ENCODE measurements around the gene SYNGR3. TPM values are rescaled to one million over a fixed set of nuclear protein-coding genes. Genes with fewer than 3 reads are reported as not detected.

Gene SYNGR3
- polyA plus RNA-seq, 1 donor (not counting 4 experiments of a cell fraction or from before 2014, with no cell fraction given), result 0.30 TPM

- Histone ChIP-seq H3K9me3 (ENCODE audit: control insufficient read depth, low read depth, low read length) (no peaks in the 10 kb centered on the region), H3K4me2 (ENCODE audit: control insufficient read depth, extremely low read depth, insufficient read depth, low read depth, low read length) (no peak overlapping the region), H2AFZ (ENCODE audit: control insufficient read depth, low read length) (no peak overlapping the region), H3K4me3 (ENCODE audit: control insufficient read depth in 2 of 3, extremely low read depth in 1 of 3, insufficient read depth in 2 of 3, low read depth in 1 of 3, low read length in 3 of 3) (no peak overlapping the region), H3K27me3 (ENCODE audit: control insufficient read depth, extremely low read depth, insufficient read depth, low read length) (no peaks in the 10 kb centered on the region), H4K20me1 (ENCODE audit: control insufficient read depth, extremely low read depth, insufficient read depth, low read length) (peaks cover 43% of the 10 kb centered on the region), H3K36me3 (ENCODE audit: control insufficient read depth in 2 of 2, extremely low read depth in 1 of 2, insufficient read depth in 2 of 2, low read length in 2 of 2) (peaks cover 47 to 69% of the 10 kb centered on the region in 2 experiments), H3K4me1 (ENCODE audit: control insufficient read depth, extremely low read depth, insufficient read depth, low read length) (peaks cover 9% of the 10 kb centered on the region), H3K27ac (ENCODE audit: control insufficient read depth, insufficient read depth, low read length) (no peak overlapping the region), H3K79me2 (ENCODE audit: control insufficient read depth, insufficient read depth, low read length) (peaks cover 45% of the 10 kb centered on the region), H3K9me1 (ENCODE audit: control insufficient read depth, extremely low read depth, insufficient read depth, low read length) (no peaks in the 10 kb centered on the region), H3K9ac (ENCODE audit: control insufficient read depth, extremely low read depth, insufficient read depth, low read length) (no peak overlapping the region)
- FAIRE-seq, result no peak
- no peak for TF ChIP-seq EZH2 (IDR thresholded peaks at IDR 0.05; ENCODE audit: low read length)
- TF ChIP-seq CTCF (optimal IDR thresholded peaks at IDR 0.05 in 1 of 3, IDR thresholded peaks at IDR 0.05 in 1 of 3, conservative IDR thresholded peaks at IDR 0.05 in 1 of 3; ENCODE audit: extremely low read depth in 1 of 3, insufficient read depth in 2 of 3, low read length in 3 of 3), result no peak
- DNase-seq (ENCODE audit: low read depth, low spot score), result no peak
- dilution Hi-C loops (cut with MboI; ENCODE audit: extremely low pct_ligation_motif_present, low sequenced_read_pairs), result no loop called here
Observed at GRCh38 chr16:2001035-2001434, 11.3 kb downstream of the SYNGR3 start.

DNA sequence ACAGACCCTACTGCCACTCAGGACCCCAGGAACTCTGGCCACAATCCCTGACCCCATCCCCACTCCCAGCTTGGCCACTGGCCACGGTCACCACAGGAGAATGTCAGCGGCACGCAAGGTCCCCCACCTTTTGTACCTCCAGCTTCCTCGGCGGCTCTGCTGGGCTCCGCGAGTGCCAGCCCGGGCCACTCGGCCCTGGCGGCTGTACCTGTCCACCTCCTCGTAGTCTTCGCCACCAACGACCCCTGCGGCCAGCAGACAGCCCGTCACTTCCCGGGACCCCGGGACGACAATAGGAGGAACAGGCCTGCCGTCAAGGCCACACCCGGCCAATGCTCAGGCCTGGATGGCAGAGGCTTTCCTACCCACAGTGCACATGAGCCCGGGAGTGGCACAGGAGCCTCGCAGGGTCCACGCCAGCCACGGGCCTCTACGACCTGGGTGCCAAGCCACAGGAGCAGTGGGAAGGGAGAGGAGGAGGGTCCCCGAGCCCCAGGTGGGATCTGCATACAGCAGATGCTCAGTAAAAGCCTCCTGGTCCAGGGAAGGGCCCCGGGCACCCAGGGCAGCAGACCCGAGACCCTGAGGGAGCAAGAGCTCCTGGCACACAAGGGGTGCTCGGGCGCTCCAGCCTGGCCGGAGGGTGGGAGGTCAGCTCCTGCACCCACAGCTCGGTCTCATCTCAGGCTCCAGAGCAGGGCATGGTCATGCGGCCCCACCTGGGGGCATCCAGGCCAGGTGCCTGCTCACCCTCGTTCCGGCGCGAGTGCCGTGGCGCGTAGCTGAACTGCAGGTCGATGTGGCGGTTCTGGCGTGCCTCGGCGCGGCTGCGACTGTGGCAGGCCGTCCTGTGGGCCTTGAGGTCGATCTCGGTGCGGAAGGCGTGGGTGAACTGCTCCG is 11.9 kb downstream of the SYNGR3 start:
- FAIRE-seq (no peak), DNase-seq (ENCODE audit: low read depth, low spot score) (no peak)
- Histone ChIP-seq H2AFZ (ENCODE audit: control insufficient read depth, low read length) (no peak overlapping the region), H3K9ac (ENCODE audit: control insufficient read depth, extremely low read depth, insufficient read depth, low read length) (no peak overlapping the region), H3K9me1 (ENCODE audit: control insufficient read depth, extremely low read depth, insufficient read depth, low read length) (no peaks in the 10 kb centered on the region), H4K20me1 (ENCODE audit: control insufficient read depth, extremely low read depth, insufficient read depth, low read length) (peaks cover 48% of the 10 kb centered on the region), H3K4me1 (ENCODE audit: control insufficient read depth, extremely low read depth, insufficient read depth, low read length) (peaks cover 14% of the 10 kb centered on the region), H3K9me3 (ENCODE audit: control insufficient read depth, low read depth, low read length) (no peaks in the 10 kb centered on the region), H3K4me3 (ENCODE audit: control insufficient read depth in 2 of 3, extremely low read depth in 1 of 3, insufficient read depth in 2 of 3, low read depth in 1 of 3, low read length in 3 of 3) (no peak overlapping the region), H3K4me2 (ENCODE audit: control insufficient read depth, extremely low read depth, insufficient read depth, low read depth, low read length) (no peak overlapping the region), H3K27me3 (ENCODE audit: control insufficient read depth, extremely low read depth, insufficient read depth, low read length) (no peaks in the 10 kb centered on the region), H3K36me3 (ENCODE audit: control insufficient read depth in 2 of 2, extremely low read depth in 1 of 2, insufficient read depth in 2 of 2, low read length in 2 of 2) (peaks cover 42 to 76% of the 10 kb centered on the region in 2 experiments), H3K79me2 (ENCODE audit: control insufficient read depth, insufficient read depth, low read length) (peaks cover 52% of the 10 kb centered on the region), H3K27ac (ENCODE audit: control insufficient read depth, insufficient read depth, low read length) (no peak overlapping the region)
- dilution Hi-C loops (cut with MboI; ENCODE audit: extremely low pct_ligation_motif_present, low sequenced_read_pairs), result no loop called here
- TF ChIP-seq CTCF (optimal IDR thresholded peaks at IDR 0.05 in 1 of 3, IDR thresholded peaks at IDR 0.05 in 1 of 3, conservative IDR thresholded peaks at IDR 0.05 in 1 of 3; ENCODE audit: extremely low read depth in 1 of 3, insufficient read depth in 2 of 3, low read length in 3 of 3) (no peak), EZH2 (IDR thresholded peaks at IDR 0.05; ENCODE audit: low read length) (no peak)
